Left renal cortex interstitium (tissue), 4 donors: ENCODE measurements around the gene SLC6A13. TPM values are rescaled to one million over a fixed set of nuclear protein-coding genes. Genes with fewer than 3 reads are reported as not detected.

Experiments used
- polyA plus RNA-seq, 4 donors: library from polyadenylated mRNA; unstranded; fragments of 120-200 nt; gene quantifications; one replicate each; pipeline ENCODE4 v1.2.1, GENCODE V29; 2013; ENCODE audit not compliant: insufficient read length in 4 of 4

The SLC6A13 gene
- polyA plus RNA-seq, 4 donors: 39.0 to 57.4 (median 52.4) TPM

Other genes starting within 250 kb of the SLC6A13 start
- 10 to 100 TPM in 1 of 4 donors, 1 to 10 TPM in 3; 6.5 to 12.4 (median 8.7) TPM for gene IQSEC3, start 196.1 kb downstream of the SLC6A13 start, polyA plus RNA-seq
- 10 to 100 TPM; 13.3 to 19.2 (median 16.7) TPM for gene SLC6A12, start 48.7 kb downstream of the SLC6A13 start, polyA plus RNA-seq
- 10 to 100 TPM; 36.0 to 46.4 (median 42.8) TPM for gene KDM5A, start 126.5 kb upstream of the SLC6A13 start, polyA plus RNA-seq
- gene CCDC77, start 138.8 kb upstream of the SLC6A13 start, polyA plus RNA-seq: 10 to 100 TPM; 18.4 to 28.1 (median 25.1) TPM
- gene B4GALNT3, start 197.1 kb upstream of the SLC6A13 start, polyA plus RNA-seq: 10 to 100 TPM; 13.6 to 24.0 (median 17.3) TPM